NCI-H2227 treated with DMSO at 0.1 percent for 48 hours (cell line): ENCODE results near the gene PTGR1.
"Not testable (repeated sequence)": the region's sequence is repeated elsewhere in the genome, so short reads cannot be mapped to it uniquely, and the experiment has no call there.

Source experiments
- DNase-seq: peaks from one replicate; lab custom pipeline; 2025; lab: John Stamatoyannopoulos, UW

PTGR1 gene

GRCh38 chr9:111613436-111614040, 14.1 kb upstream of the PTGR1 start:
- no peak for DNase-seq

- DNase-seq, result no peak
Observed at GRCh38 chr9:111610845-111611244, 11.4 kb upstream of the PTGR1 start.

GRCh38 chr9:111610149-111610548, 10.7 kb upstream of the PTGR1 start:
- DNase-seq, result no peak

GRCh38 chr9:111605041-111605559, 5.7 kb upstream of the PTGR1 start:
- no peak for DNase-seq

- DNase-seq, result no peak
Observed at GRCh38 chr9:111604054-111604615, 4.7 kb upstream of the PTGR1 start.

- no peak for DNase-seq
Observed at GRCh38 chr9:111603041-111603440, 3.6 kb upstream of the PTGR1 start.

GRCh38 chr9:111601237-111602018, 2.0 kb upstream of the PTGR1 start:
- DNase-seq, result no peak

- no peak for DNase-seq
Observed at GRCh38 chr9:111599955-111600343, 502 bp upstream of the PTGR1 start.

GRCh38 chr9:111598733-111599091, 735 bp downstream of the PTGR1 start:
- DNase-seq, result no peak

- DNase-seq, result peak; percentile 23
Observed at GRCh38 chr9:111597852-111598732, 1.4 kb downstream of the PTGR1 start.

GRCh38 chr9:111588846-111589245, 10.6 kb downstream of the PTGR1 start:
- no peak for DNase-seq

- no peak for DNase-seq
Observed at GRCh38 chr9:111586378-111586777, 13.1 kb downstream of the PTGR1 start.

- no peak for DNase-seq
Observed at GRCh38 chr9:111582888-111583287, 16.6 kb downstream of the PTGR1 start.

GRCh38 chr9:111572950-111573604, 26.4 kb downstream of the PTGR1 start:
- peak; percentile 14 for DNase-seq

GRCh38 chr9:111568127-111568526, 31.3 kb downstream of the PTGR1 start:
- DNase-seq, result not testable (repeated sequence)

GRCh38 chr9:111566234-111566633, 33.2 kb downstream of the PTGR1 start:
- no peak for DNase-seq

- no peak for DNase-seq
Observed at GRCh38 chr9:111561165-111561719, 38.2 kb downstream of the PTGR1 start.

GRCh38 chr9:111559000-111559610, 40.3 kb downstream of the PTGR1 start:
- no peak for DNase-seq

GRCh38 chr9:111555425-111555824, 44.0 kb downstream of the PTGR1 start:
- DNase-seq, result not testable (repeated sequence)

- no peak for DNase-seq
Observed at GRCh38 chr9:111548623-111549022, 50.8 kb downstream of the PTGR1 start.
